WTC11 (cell line): Measurements from ENCODE around the gene SPDYE16. TPM values are rescaled to one million over a fixed set of nuclear protein-coding genes. Genes with fewer than 3 reads are reported as not detected.

Experiments used
- E2F5 ChIP-seq: sonication (generic); formaldehyde crosslinking; IDR thresholded peaks from 2 replicates; pipeline ENCODE4 v1.8.1; 2022; ENCODE audit warnings: mild to moderate bottlenecking, moderate library complexity, missing genetic modification reagents
- ELF4 ChIP-seq: sonication (generic); formaldehyde crosslinking; IDR thresholded peaks from 2 replicates; pipeline ENCODE4 v1.8.1; 2022; ENCODE audit warnings: low read depth, mild to moderate bottlenecking, moderate library complexity, missing genetic modification reagents
- FOXK1 ChIP-seq: sonication (generic); formaldehyde crosslinking; IDR thresholded peaks from 2 replicates; pipeline ENCODE4 v1.8.0; 2022; ENCODE audit warnings: mild to moderate bottlenecking, moderate library complexity, missing genetic modification reagents
- MLX ChIP-seq: sonication (generic); formaldehyde crosslinking; IDR thresholded peaks from 2 replicates; pipeline ENCODE4 v1.8.1; 2023; ENCODE audit warnings: mild to moderate bottlenecking, missing genetic modification reagents, moderate library complexity
- NFYB ChIP-seq: sonication (generic); formaldehyde crosslinking; conservative IDR thresholded peaks from 2 replicates; pipeline ENCODE4 v1.8.0; 2022; ENCODE audit warnings: low read depth, missing genetic modification reagents
- NR1H2 ChIP-seq: sonication (generic); formaldehyde crosslinking; IDR thresholded peaks from 2 replicates; pipeline ENCODE4 v1.9.0; 2021; ENCODE audit warnings: mild to moderate bottlenecking, moderate library complexity, missing genetic modification reagents
- OVOL2 ChIP-seq: fragments of 250-450 bp; sonication (Bioruptor Pico); IDR thresholded peaks from 2 replicates; pipeline ENCODE4 v1.9.0; 2021; ENCODE audit warnings: mild to moderate bottlenecking, borderline replicate concordance
- RELA ChIP-seq: sonication (generic); formaldehyde crosslinking; IDR thresholded peaks from 2 replicates; pipeline ENCODE4 v1.8.1; 2022; ENCODE audit warnings: missing genetic modification reagents, mild to moderate bottlenecking, borderline replicate concordance
- SP1 ChIP-seq: sonication (generic); formaldehyde crosslinking; conservative IDR thresholded peaks from 2 replicates; pipeline ENCODE4 v1.8.1; 2022; ENCODE audit warnings: missing genetic modification reagents
- TEAD1 ChIP-seq: sonication (generic); formaldehyde crosslinking; IDR thresholded peaks from 2 replicates; pipeline ENCODE4 v1.8.0; 2022; ENCODE audit warnings: mild to moderate bottlenecking, missing genetic modification reagents
- USF1 ChIP-seq: sonication (generic); formaldehyde crosslinking; IDR thresholded peaks from 2 replicates; pipeline ENCODE4 v1.8.0; 2022; ENCODE audit warnings: mild to moderate bottlenecking, missing genetic modification reagents
- ZNF138 ChIP-seq: sonication (generic); formaldehyde crosslinking; conservative IDR thresholded peaks from 2 replicates; pipeline ENCODE4 v1.8.1; 2022; ENCODE audit warnings: mild to moderate bottlenecking, moderate library complexity, missing genetic modification reagents
- ZNF281 ChIP-seq: sonication (generic); formaldehyde crosslinking; IDR thresholded peaks from 2 replicates; pipeline ENCODE4 v1.8.0; 2023; ENCODE audit warnings: mild to moderate bottlenecking, missing genetic modification reagents
- total RNA-seq: library from RNA; stranded (reverse); gene quantifications from 3 replicates; pipeline ENCODE4 v1.2.3, GENCODE V29; 2021
- TF ChIP-seq, protein P1 (sequence below): sonication (generic); formaldehyde crosslinking; IDR thresholded peaks from 2 replicates; pipeline ENCODE4 v1.8.0; 2022; ENCODE audit warnings: mild to moderate bottlenecking, missing genetic modification reagents
- TF ChIP-seq, protein P2 (sequence below): sonication (generic); formaldehyde crosslinking; IDR thresholded peaks from 2 replicates; pipeline ENCODE4 v1.8.0; 2022; ENCODE audit warnings: mild to moderate bottlenecking, missing genetic modification reagents
- TF ChIP-seq, protein P3 (sequence below): sonication (generic); formaldehyde crosslinking; IDR thresholded peaks from 2 replicates; pipeline ENCODE4 v1.8.1; 2023; ENCODE audit warnings: mild to moderate bottlenecking, moderate library complexity, missing genetic modification reagents

The SPDYE16 gene
- total RNA-seq, 1 experiment from 2014 or later: not detected

- TF ChIP-seq E2F5 (CRISPR knock-in tag) (no peak), RELA (CRISPR knock-in tag) (no peak), SP1 (CRISPR knock-in tag) (peak; percentile 36; the same call in 1 of the 2 replicates), OVOL2 (CRISPR knock-in tag) (no peak), MLX (CRISPR knock-in tag) (no peak), ZNF138 (CRISPR knock-in tag) (no peak), TEAD1 (CRISPR knock-in tag) (peak; percentile 91; the same call in 1 of the 2 replicates), NR1H2 (CRISPR knock-in tag) (no peak), ZNF281 (CRISPR knock-in tag) (no peak), USF1 (CRISPR knock-in tag) (0 out of 2 replicates have a peak, but pooled peaks have one; percentile 39), NFYB (CRISPR knock-in tag) (no peak), FOXK1 (CRISPR knock-in tag) (no peak), ELF4 (no peak)
- TF ChIP-seq, protein P1, sequence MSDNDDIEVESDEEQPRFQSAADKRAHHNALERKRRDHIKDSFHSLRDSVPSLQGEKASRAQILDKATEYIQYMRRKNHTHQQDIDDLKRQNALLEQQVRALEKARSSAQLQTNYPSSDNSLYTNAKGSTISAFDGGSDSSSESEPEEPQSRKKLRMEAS (CRISPR knock-in tag): peak; percentile 46; the same call in 1 of the 2 replicates
- TF ChIP-seq, protein P2, sequence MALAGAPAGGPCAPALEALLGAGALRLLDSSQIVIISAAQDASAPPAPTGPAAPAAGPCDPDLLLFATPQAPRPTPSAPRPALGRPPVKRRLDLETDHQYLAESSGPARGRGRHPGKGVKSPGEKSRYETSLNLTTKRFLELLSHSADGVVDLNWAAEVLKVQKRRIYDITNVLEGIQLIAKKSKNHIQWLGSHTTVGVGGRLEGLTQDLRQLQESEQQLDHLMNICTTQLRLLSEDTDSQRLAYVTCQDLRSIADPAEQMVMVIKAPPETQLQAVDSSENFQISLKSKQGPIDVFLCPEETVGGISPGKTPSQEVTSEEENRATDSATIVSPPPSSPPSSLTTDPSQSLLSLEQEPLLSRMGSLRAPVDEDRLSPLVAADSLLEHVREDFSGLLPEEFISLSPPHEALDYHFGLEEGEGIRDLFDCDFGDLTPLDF: no peak
- TF ChIP-seq, protein P3, sequence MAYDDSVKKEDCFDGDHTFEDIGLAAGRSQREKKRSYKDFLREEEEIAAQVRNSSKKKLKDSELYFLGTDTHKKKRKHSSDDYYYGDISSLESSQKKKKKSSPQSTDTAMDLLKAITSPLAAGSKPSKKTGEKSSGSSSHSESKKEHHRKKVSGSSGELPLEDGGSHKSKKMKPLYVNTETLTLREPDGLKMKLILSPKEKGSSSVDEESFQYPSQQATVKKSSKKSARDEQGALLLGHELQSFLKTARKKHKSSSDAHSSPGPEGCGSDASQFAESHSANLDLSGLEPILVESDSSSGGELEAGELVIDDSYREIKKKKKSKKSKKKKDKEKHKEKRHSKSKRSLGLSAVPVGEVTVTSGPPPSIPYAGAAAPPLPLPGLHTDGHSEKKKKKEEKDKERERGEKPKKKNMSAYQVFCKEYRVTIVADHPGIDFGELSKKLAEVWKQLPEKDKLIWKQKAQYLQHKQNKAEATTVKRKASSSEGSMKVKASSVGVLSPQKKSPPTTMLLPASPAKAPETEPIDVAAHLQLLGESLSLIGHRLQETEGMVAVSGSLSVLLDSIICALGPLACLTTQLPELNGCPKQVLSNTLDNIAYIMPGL (CRISPR knock-in tag): no peak
Observed at GRCh38 chr7:76509931-76510877, 32.9 kb downstream of the SPDYE16 start, which contains the start of gene UPK3B (continued).
